Mesothelial cell of epicardium (in vitro differentiated cells): Measurements from ENCODE around the gene MASP1. TPM values are rescaled to one million over a fixed set of nuclear protein-coding genes. Genes with fewer than 3 reads are reported as not detected.

ENCODE experiments used
- DNase-seq, 2 experiments: peaks; one replicate each; pipeline ENCODE4 v3.0.0; 2021; ENCODE audit warnings: low spot score in 2 of 2; ENCODE audit not compliant: unreplicated experiment in 2 of 2
- H3K27ac Mint-ChIP-seq: 2 replicates; pipeline ENCODE4 v1.8.0; 2021; ENCODE audit warnings: mixed read lengths
- H3K27me3 Mint-ChIP-seq: 2 replicates; pipeline ENCODE4 v1.8.0; 2021; ENCODE audit warnings: low read depth, mixed read lengths
- H3K36me3 Mint-ChIP-seq: 2 replicates; pipeline ENCODE4 v1.8.0; 2021; ENCODE audit warnings: mixed read lengths
- H3K4me1 Mint-ChIP-seq: 2 replicates; pipeline ENCODE4 v1.8.0; 2021; ENCODE audit warnings: mixed read lengths
- H3K4me3 Mint-ChIP-seq: 2 replicates; pipeline ENCODE4 v1.8.0; 2021; ENCODE audit warnings: mild to moderate bottlenecking, moderate library complexity, mixed read lengths
- H3K9me3 Mint-ChIP-seq: 2 replicates; pipeline ENCODE4 v1.8.0; 2021; ENCODE audit warnings: mixed read lengths
- CTCF ChIP-seq: fragments of 200-600 bp; sonication (generic); IDR thresholded peaks from one replicate; pipeline ENCODE4 v1.5.0; 2021; ENCODE audit warnings: antibody characterized with exemption; ENCODE audit not compliant: unreplicated experiment
- total RNA-seq: library from RNA; stranded (reverse); gene quantifications from 3 replicates; pipeline ENCODE4 v1.2.1, GENCODE V29; 2021

The MASP1 gene
- total RNA-seq, 1 donor from 2014 or later = 2.4 TPM

- peak; percentile 90 for TF ChIP-seq CTCF
- H3K36me3 Mint-ChIP-seq = no peaks in the 10 kb centered on the region
- no peaks in the 10 kb centered on the region for H3K9me3 Mint-ChIP-seq
- peak overlapping the region; percentile 52 for H3K4me3 Mint-ChIP-seq
- peaks cover 32% of the 10 kb centered on the region for H3K27me3 Mint-ChIP-seq
- no peak overlapping the region for H3K27ac Mint-ChIP-seq
- H3K4me1 Mint-ChIP-seq = peaks cover 6% of the 10 kb centered on the region
- DNase-seq = peak in 1 of 2 experiments; percentile 57
These were observed 27.5 kb upstream of the MASP1 start for GRCh38 chr3:187318819-187319616.

GRCh38 chr3:187315872-187316271, 24.3 kb upstream of the MASP1 start:
- DNase-seq = no peak
- H3K36me3 Mint-ChIP-seq = no peaks in the 10 kb centered on the region
- peaks cover 42% of the 10 kb centered on the region for H3K27me3 Mint-ChIP-seq
- H3K4me1 Mint-ChIP-seq = peaks cover 4% of the 10 kb centered on the region
- TF ChIP-seq CTCF = no peak
- H3K4me3 Mint-ChIP-seq = no peak overlapping the region
- H3K9me3 Mint-ChIP-seq = no peaks in the 10 kb centered on the region
- no peak overlapping the region for H3K27ac Mint-ChIP-seq

- no peaks in the 10 kb centered on the region for H3K36me3 Mint-ChIP-seq
- no peak for DNase-seq
- no peak overlapping the region for H3K27ac Mint-ChIP-seq
- peaks cover 45% of the 10 kb centered on the region for H3K27me3 Mint-ChIP-seq
- H3K4me3 Mint-ChIP-seq = no peak overlapping the region
- TF ChIP-seq CTCF = no peak
- H3K9me3 Mint-ChIP-seq = peaks cover 9% of the 10 kb centered on the region
- H3K4me1 Mint-ChIP-seq = peaks cover 4% of the 10 kb centered on the region
These were observed 22.6 kb upstream of the MASP1 start for GRCh38 chr3:187314176-187314575.

- Mint-ChIP-seq H3K4me3 (no peak overlapping the region), H3K27ac (no peak overlapping the region), H3K27me3 (peaks cover 28% of the 10 kb centered on the region), H3K4me1 (no peaks in the 10 kb centered on the region), H3K9me3 (peaks cover 9% of the 10 kb centered on the region), H3K36me3 (no peaks in the 10 kb centered on the region)
- no peak for DNase-seq
- TF ChIP-seq CTCF = no peak
These were observed 19.5 kb upstream of the MASP1 start for GRCh38 chr3:187310954-187311470.

GRCh38 chr3:187310226-187310625, 18.7 kb upstream of the MASP1 start:
- Mint-ChIP-seq H3K27ac (no peak overlapping the region), H3K4me1 (peaks cover 5% of the 10 kb centered on the region), H3K27me3 (peaks cover 25% of the 10 kb centered on the region), H3K4me3 (no peak overlapping the region), H3K9me3 (peaks cover 9% of the 10 kb centered on the region), H3K36me3 (no peaks in the 10 kb centered on the region)
- TF ChIP-seq CTCF = no peak
- no peak for DNase-seq
